Activated gamma-delta T cell treated with anti-CD3 and anti-CD28 coated beads, Interleukin-2, amount 50 U/mL, for 16 hours (primary cell): ENCODE results near the gene CTSE.

Experiments
- DNase-seq: peaks from one replicate; pipeline ENCODE4 v3.0.0-alpha.2; 2020; ENCODE audit warnings: low read depth

The CTSE gene

DNA sequence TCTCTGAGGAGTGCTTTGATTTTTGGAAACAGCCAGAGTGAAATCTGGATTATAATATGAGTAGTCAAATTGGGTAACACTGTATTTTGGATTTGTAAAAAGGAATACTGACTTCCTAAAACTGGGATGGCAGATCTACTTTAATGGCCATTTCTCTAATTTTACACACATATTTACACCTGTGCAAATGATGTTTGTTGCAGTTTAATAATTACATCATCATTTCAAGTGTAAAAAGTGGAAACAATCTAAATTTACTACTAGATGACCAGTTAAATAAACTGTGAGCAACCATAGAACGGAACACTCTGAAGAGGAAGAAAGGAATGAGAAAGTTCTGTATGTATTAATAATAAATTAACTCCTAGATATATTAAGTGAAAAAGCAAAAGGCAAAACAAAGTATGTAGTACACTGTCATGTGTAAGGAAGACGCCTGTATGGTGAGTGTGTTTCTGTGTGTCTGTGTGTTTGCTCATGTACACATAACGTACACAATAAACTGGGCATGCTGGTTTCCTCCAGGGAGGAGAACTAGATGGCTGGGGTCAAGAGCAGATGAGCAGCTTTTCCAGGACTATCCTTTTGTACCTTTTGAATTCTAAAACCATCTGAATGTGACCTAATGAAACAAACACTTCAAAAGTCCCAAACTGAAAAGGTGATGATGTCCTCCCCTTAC is 26.4 kb upstream of the CTSE start:
- DNase-seq, result no peak

DNA sequence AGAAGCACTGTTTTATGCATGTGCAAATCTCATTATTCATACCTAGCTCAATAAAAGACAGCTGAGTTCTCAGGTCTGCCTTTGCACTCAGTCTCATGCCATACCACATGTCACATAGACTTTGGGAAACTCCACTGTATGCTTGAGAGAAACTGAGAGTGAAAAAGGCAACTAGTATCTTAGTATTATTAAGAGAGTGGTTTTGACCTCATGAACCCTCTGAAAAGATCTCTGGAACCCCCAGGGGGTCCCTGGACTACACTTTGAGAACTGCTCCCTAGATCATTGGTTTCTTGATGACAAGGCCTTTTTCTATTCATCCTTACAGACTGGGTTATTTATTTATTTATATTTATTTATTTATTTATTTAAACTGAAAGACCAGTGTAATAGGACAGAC is 25.6 kb upstream of the CTSE start:
- no peak for DNase-seq

DNA sequence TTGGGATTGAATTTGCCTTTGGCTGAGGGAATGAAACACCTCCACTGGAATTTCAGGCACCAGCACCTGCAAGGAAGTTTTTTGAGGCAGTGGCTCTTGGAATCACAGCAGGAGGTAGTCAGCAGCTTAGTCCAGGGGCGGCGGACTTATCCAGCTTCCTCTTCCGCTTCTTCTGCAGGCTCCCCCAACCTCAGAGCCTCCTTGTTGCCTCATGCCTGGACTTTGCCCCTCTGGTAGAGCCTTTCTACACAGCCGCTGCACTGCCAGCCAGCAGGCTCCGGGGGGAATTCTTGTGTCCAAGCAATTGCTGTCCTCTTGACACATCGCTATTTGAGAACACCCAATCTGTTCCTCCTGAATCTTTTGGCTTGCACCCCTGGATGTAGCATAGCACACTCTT is 24.9 kb upstream of the CTSE start:
- no peak for DNase-seq

DNA sequence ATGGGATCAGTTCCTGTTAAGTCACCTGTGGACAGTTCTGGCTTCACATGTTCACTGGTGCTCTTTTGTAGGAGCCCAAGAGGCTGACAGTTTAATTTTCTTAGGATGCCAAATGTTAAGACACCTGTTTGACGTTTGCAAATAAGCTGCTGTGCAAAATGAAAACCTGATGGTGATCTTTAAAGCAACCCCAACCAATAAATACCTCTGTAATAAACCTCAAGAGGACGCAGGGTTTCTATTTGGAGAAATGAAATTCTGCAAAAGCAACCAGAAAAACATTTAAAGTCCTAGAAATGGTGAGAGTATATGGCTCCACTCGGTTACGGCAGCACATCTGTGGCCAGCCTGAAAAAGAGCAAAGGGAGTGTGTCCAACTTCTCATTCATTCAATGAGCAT is 23.6 kb upstream of the CTSE start:
- DNase-seq, result no peak

DNA sequence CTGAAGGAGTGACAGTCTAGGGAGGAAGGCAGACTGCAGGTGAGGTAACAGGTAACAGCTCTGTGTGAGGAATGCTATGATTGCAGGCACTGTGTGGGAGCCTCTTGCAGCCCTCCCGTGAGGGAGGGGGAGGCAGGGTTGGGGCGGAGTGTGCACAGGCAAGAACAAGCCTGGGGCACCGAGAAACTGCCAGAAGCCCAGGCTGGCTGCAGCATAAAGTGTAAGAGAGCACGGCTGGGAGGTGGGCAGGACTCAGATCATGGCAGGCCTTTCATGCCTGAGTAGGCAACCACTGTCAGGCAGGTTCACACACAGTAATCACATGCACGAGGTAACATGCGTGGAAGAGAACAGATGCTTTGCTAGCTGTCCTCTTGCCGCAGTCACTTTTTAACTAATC is 17.9 kb upstream of the CTSE start:
- DNase-seq, result no peak

DNA sequence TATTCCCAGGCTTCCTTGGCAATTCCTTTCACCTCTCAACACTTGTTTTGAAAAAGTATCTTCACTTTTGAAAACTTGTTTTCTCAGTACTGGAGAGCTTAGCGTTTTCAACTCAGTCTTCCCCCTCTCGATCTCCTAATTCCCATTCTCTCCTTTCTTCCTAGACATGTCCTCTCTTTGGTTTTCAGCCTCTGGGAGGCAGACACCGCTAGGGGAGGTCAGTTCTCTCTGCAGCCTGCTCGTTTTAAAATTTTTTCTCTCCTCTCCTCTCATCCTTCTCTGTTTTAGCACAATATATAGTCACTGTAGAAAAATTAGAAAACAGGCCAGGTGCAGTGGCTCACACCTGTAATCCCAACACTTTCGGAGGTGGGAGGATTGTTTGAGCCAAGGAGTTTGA is 16.6 kb upstream of the CTSE start:
- no peak for DNase-seq

DNA sequence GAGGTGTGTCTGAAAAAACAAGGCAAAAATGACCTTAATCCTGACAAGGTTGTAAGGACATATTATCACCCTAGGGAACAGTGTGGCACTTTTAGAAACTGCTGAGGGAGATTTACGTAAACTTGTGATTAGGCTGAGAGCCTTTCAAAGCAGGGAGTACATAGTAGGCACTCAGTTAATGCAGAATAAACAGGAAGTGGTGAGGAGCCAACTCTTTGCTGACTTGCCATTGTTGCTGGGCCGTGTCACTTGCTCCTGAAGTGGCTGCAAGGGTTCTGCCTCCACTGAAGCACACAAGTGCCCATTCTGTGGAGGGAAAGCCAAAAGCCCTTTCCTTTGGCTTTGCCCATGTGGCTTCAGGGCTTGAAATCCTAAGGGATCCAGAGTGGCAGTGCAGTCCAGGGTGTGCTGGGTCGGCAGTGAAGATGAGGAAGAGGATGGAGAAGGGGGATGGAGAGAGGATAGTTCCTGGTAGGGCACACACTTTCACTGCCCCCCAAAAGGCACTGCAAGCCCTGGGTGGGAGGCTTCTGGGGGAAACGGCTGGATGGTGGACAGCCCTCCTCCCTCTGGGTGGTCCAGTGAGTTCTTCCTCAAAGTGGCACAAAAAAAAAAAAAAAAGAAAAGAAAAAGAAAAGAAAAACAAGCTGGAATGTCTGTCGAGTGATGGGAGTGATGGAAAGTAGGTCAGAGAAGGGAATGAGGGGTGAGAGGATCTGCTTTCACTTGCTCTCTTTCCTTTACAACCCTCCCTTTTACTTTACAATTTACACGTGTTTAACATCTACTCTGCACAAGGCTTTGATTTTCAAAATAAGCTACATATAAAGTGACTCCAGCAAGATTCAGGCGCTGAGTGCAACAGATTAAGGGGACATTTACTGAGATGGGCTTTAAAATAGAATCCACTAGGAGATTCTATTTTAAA is 15.6 kb upstream of the CTSE start:
- DNase-seq, result no peak

DNA sequence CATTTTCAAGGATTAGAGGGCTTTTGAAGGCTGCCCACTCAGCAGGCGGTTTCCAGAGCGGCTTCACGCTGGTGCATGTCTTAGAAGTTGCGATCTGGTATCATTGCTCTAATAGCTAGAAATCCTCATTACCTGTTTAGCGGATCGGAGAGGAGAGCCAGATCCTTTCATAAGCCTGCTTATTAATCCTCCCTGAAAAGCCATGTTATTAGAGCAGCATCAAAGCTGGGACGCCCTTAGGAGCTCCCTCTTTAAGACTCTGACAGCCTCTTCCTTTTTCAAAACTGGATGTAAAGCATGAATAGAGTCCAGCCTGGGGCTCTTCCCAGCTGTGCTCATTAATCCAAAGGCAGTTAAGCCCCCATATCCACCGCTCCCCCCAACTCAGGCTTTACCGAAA is 13.9 kb upstream of the CTSE start:
- DNase-seq, result no peak

DNA sequence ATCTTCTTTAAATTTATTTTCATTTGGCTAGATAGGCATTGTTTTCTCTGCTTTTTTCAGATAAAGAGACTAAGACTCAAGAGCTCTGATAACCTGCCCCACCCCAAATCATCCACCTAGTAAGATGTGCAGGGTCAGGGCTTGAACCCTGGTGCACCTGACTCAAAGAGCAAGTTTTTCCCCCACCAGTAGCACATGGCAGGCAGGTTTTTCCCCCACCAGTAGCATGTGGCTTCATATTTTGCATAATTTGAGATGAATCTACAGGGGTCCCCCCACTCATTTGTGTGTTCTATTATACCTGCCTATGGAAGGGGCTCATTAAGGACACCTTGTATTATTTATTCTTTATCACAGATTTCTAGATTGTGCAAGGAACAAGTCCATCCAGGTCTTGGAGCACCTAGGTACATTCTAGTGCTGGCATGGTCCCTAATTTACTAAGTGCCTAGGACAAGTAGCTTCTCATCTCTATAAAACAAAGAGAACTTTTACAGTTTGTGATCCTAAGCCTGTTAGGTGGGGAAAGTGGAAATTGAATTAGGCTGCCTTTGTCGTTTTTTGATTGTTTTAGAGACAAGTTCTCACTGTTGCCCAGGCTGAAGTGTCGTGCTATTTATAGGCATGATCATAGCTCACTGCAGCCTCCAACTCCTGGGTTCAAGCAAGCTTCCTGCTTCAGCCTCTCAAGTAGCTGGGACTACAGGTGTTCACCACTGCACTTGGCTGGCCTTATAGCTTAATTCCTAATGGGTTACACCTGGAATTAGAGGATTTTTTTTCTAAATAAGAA is 13.2 kb upstream of the CTSE start:
- no peak for DNase-seq

DNA sequence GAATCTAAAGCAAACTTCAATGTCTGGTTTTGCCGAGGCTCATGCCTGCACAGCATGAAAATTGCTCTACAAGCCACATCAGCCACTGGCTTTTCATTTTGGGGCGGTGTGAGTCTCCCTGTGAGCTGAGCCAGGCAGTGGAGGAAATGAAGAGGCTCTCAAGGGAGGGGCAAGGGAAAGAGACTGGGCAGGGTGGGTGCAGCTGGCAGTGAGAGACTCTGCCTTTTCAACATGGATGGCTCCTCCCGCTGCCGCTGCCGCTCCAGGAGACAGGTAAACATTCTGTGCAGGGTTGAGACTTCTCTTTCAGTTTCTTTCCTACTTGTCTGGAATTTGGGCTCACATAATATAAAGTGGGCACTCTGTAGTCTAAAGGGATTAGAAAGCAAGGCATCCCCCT is 11.3 kb upstream of the CTSE start:
- DNase-seq, result no peak

DNA sequence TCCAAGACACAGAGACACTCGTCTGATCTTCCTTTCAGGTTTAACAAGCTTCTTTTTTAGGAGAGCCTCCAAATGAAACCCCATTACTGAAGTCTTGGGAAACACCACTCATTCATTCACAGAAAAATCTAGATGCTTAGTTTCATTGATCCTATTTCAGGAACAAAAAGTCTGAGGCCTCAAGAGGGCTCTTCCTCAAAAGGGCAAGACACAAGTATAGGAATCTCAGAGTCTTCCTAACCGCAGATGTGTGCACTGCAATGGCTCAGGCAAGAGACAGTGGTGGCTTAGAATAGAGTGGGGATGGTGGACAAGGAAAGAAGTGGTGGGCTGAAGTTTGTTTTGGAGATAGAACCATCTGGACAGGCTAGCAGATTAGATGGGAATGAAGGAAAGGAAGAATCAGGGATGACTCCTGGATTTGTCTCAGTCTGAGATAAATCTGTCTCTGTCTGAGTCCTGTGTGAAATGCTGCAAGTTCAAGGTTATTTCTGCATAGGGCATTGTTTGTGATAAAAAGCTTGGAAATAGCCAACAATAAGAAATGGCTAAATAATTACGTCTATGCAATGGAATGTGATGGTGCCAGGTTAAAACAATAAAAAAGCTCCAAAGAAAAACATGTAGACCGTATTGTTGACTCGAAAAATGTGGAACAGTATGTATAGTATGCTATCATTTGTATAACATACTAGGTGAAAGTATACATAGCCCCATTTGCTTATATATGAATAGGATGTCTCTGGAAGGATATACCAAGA is 8.9 kb upstream of the CTSE start:
- no peak for DNase-seq

DNA sequence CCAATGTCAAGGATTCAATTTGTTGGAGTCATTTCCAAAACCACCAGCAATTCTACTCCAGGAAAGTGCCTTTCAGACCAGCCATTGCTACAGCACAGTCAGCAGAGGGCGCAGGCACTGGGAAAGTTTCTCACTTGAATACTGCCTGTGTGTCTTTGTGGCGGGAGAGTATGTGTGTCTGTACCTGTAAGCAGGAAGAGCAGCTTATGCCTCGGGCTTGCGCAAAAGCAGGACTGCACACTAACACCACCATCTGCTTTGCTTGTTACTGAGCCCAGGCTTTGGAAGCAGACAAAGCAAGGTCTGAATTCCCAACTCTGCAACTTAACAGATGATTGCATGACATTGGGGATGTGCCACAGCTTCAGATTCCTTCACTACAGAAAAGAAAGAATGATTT is 7.0 kb upstream of the CTSE start:
- DNase-seq, result peak; percentile 39

DNA sequence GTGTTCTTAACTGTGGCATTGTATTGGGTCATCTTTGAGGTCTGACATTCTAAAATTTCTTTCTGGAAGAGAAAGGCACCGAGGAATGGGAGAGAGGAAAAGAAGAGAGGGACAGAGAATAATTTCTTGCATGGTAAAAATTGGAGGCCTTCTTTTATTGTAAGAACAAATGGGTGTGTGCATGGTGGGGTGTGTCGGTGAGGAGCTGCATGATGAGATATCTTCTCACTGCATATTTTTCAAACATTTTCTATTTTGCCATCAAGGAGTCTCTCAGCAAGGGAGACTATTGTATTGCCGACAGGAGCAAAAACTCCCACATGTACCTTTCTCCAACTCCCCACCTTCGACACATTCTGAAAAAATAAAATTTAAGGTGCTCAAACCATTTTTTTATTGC is 6.5 kb upstream of the CTSE start:
- no peak for DNase-seq

DNA sequence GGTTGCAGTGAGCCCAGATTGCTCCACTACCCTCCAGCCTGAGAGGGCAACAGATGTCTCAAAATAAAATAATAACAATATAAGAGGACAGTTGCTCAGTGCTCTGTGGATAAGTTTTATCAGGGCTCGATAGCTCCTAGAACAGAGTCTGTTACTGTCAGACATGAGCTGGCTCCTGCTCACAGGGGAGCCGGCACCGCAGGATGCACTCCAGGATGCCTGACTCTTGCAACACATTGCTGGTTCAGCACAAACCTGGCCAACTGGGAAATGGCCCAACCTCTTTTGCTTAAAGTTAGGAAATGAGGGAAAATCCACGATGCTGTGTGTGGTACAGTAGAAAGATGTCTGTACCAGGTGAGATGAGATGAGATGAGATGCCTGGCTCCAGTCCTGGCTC is 5.8 kb upstream of the CTSE start:
- DNase-seq, result no peak

DNA sequence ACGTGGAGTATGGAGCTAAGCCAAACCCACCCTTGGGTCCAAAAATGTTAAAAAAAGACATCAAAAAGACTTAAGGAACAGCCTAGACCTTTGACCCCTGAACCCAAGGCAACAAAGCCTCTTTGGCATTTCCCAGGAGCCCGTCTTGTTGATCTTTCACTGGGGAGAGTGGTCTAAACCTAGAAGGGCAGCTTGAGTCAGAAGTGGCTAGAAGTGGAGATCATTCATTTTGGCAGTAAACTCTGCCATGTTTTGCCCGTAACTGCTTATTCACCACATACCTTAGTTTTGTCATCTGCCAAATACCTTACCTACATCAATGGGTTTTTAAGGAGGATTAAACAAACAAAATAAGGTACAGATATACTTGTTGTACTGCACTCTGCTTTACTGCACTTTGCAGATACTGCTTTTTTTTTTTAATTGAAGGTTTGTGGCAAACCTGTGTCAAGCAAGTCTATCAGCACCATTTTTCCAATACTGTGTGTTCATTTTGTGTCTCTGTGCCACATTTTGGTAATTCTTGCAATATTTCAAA is 1.7 kb upstream of the CTSE start:
- no peak for DNase-seq

DNA sequence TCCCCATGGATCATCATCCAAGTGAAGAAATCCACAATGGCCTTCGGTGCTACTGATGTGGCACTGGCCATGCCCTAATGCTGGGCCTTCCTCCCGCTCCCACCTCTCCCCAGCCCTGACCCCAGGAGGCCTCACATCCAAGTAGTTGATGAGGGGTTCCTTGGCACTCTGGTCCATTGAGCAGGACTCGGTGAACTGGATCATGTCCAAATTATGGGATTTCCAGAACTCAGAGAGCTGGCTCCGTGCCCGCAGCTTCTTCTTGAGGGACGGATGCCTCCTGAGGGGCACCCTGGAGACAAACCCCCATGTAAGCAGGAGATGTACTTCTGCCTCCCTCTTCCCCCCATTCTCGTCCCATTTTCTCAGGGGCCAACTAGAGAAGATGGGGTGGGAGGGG is 929 bp downstream of the CTSE start:
- no peak for DNase-seq

DNA sequence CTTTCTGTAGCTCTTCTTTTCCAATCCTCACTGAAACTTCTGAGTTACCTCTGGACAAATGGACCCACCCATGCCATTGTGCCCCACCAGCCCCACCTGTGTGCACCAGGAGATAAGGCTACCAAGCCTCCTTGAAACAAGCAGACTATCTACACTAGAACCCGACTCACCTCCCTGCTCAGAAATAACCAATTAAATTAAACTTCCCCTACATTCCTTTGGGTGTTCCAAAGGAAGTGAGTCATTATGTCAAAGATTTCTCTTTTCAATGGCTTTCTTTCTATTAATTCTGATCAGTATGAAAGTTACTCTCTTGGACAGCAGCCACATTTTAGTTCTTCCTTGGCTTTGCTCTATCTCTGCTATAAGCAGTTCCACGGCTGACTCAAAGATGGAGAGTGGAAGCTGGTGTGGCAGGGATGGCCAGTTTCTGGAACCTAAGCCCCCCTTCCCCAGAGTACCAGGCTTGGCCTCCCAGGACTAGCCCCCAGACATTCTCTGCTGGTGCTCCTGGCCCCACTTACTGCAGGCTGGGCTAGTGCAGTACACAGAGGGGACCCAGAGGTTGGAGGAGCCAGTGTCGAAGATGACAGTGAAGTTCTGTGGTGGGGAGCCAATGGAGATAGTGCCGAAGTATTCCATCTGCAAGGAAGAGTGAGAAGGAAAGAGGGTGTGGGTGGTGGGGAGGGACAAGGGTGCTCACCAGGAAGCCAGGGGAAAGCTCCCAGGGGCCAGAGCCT is 1.9 kb downstream of the CTSE start:
- no peak for DNase-seq

DNA sequence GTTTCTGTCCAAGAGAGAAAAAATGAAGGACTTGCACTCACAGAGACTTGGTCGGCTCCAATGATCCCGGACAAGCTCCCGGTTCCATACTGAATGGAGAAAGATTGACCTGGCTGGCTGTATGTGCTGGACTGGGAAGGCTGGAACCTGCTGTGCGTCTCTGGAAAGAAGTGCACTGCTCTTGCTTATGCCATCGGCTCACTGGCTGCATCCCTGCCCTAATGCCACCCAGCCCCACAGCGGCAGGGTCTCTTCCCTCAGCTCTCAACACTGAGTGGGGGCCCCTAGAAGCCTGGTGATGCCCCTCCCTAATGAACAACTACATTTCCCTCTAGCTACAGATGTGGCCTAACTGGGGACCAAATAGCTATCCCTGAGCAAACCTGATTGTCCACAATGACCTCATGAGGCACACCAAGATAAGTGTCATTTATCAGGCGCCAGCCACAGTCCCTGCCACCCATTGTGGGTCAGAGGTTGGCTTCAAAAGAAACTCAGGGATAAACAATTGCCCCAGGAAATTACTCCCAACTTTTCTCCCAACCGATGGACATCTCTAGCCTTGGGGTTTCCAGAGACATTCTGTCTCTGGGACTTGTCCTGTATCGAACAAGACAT is 2.6 kb downstream of the CTSE start:
- DNase-seq, result no peak

DNA sequence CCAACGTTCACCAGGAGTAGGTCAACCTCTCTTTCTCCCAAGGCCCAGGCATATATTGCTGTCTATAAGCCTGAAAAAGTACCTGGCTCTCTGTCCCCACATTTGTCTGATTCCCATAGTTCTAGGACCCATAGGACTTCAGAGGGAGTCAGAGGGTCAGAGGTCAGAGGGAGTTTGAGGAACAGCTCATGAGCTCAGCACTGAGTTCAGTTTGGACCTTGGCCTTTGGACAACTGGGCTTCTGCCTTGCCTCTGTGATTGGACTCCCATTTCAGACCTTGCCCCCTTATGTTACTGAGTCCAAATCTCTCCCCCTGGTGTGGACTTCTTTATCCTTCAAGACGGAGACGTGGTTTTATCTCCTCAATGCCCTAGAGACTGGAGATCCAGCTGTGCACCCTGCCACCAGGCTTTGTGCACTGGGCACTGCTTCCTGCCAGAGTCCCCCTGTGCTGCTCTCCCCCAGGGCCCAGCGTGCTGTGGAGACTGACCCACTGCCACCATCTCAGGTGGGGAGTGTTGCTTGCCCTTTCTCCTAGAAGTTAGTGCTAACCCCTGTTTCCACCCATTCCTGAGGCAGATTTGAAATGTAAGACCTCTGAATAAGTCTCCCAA is 3.2 kb downstream of the CTSE start:
- DNase-seq, result no peak

DNA sequence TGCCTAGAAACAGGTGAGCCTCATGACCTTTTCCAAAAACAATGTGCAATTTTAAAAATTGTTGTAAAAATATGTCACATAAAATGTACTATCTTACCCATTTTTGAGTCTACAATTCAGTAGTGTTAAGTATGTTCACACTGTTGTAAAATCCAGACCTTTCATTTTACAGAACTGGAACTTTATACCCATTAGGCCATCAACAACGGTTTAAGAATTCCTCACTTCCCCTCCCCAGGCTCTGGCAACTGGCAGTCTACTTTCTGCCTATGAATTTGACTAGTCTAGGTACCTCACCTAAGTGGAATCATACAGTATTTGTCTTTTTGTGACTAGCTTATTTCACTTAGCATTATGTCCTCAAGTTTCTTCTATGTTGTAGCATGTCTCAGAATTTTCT is 8.6 kb downstream of the CTSE start:
- no peak for DNase-seq
